Measurements from ENCODE around the gene TGFBR2.

The TGFBR2 gene

GRCh38 chr3:30694148-30694547, 87.7 kb downstream of the TGFBR2 start:
- H3K27ac Mint-ChIP-seq: peak overlapping the region; percentile 10
- H3K4me1 Mint-ChIP-seq (ENCODE audit: low read depth): peaks cover 72% of the 10 kb centered on the region
- no peak overlapping the region for H3K4me3 Mint-ChIP-seq
- H3K9me3 Mint-ChIP-seq: no peaks in the 10 kb centered on the region
- DNase-seq: no peak
- no peaks in the 10 kb centered on the region for H3K27me3 Mint-ChIP-seq
- H3K36me3 Mint-ChIP-seq (ENCODE audit: low read depth): peaks cover 98% of the 10 kb centered on the region

GRCh38 chr3:30694668-30695067, 88.3 kb downstream of the TGFBR2 start:
- no peaks in the 10 kb centered on the region for H3K9me3 Mint-ChIP-seq
- peak overlapping the region; percentile 10 for H3K27ac Mint-ChIP-seq
- H3K4me1 Mint-ChIP-seq (ENCODE audit: low read depth): peaks cover 67% of the 10 kb centered on the region
- peaks cover 98% of the 10 kb centered on the region for H3K36me3 Mint-ChIP-seq (ENCODE audit: low read depth)
- DNase-seq: no peak
- H3K4me3 Mint-ChIP-seq: no peak overlapping the region
- no peaks in the 10 kb centered on the region for H3K27me3 Mint-ChIP-seq

- H3K9me3 Mint-ChIP-seq: no peaks in the 10 kb centered on the region
- H3K27me3 Mint-ChIP-seq: no peaks in the 10 kb centered on the region
- no peak overlapping the region for H3K4me3 Mint-ChIP-seq
- H3K4me1 Mint-ChIP-seq (ENCODE audit: low read depth): peaks cover 60% of the 10 kb centered on the region
- H3K36me3 Mint-ChIP-seq (ENCODE audit: low read depth): peaks cover 96% of the 10 kb centered on the region
- DNase-seq: no peak
- peak overlapping the region; percentile 73 for H3K27ac Mint-ChIP-seq
Observed at GRCh38 chr3:30695302-30696061, 89.1 kb downstream of the TGFBR2 start.

DNA sequence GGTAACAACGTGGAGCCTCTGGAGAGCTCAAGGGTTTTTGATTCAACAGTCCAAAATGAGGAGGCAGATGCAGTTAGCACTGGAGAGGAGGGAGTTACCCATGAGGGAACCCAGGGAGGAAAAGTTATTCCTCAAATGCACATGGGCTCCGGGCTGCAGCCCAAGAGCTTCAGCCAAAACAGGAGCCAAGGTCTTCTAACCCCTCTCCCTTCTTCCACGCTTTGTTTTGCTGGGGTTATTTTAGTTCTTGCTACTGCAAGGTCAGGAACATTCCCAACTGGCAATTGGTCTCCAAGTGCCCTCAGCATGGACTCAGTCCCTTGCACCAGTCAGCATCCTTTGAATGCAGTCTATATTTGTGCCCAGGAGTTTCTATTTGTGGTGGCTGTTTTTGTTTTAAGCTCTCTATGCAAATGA, 90.0 kb downstream of the TGFBR2 start:
- no peak for DNase-seq
- peaks cover 54% of the 10 kb centered on the region for H3K4me1 Mint-ChIP-seq (ENCODE audit: low read depth)
- H3K27me3 Mint-ChIP-seq: no peaks in the 10 kb centered on the region
- no peaks in the 10 kb centered on the region for H3K9me3 Mint-ChIP-seq
- peaks cover 95% of the 10 kb centered on the region for H3K36me3 Mint-ChIP-seq (ENCODE audit: low read depth)
- H3K4me3 Mint-ChIP-seq: no peak overlapping the region
- H3K27ac Mint-ChIP-seq: peak overlapping the region; percentile 46

DNA sequence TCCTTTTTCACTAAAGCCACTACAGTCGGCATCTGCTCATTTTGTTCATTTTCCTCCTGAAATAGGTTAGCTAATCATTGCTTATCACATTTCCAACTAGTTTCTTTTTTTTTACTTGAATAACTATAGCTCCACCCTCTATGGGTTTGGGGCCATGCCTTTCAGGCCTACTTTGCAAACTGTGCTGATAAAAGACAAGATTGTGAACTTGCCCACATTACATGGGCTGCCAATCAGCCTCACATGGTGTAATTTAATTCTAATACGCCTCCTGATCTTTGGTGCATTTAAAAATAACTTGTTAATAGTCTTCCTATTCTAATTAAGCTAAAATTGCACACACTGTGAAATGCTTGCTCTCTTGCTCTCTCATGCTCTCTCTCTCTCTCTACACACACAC, 90.5 kb downstream of the TGFBR2 start:
- peaks cover 93% of the 10 kb centered on the region for H3K36me3 Mint-ChIP-seq (ENCODE audit: low read depth)
- H3K4me1 Mint-ChIP-seq (ENCODE audit: low read depth): peaks cover 51% of the 10 kb centered on the region
- peak overlapping the region; percentile 46 for H3K27ac Mint-ChIP-seq
- H3K9me3 Mint-ChIP-seq: no peaks in the 10 kb centered on the region
- H3K4me3 Mint-ChIP-seq: no peak overlapping the region
- H3K27me3 Mint-ChIP-seq: no peaks in the 10 kb centered on the region
- no peak for DNase-seq

DNA sequence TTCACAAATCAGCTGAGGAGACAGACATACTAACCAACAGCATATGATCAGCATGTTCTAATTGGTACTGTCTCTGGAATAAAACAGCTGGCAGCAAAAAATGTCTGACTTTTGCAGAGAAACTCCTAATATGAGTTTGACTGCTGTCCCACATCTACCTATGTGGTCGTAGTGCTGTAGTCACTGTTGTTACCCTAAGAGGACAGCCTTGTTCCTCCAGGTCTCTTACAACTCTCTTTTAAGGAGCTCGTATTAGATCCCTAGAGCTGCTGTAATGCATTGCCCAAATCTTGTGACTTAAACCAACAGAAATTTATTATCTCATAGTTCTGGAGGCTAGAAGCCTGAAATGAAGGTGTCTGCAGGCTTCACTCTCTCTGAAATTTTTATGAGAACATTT, 92.1 kb downstream of the TGFBR2 start:
- no peak for DNase-seq

DNA sequence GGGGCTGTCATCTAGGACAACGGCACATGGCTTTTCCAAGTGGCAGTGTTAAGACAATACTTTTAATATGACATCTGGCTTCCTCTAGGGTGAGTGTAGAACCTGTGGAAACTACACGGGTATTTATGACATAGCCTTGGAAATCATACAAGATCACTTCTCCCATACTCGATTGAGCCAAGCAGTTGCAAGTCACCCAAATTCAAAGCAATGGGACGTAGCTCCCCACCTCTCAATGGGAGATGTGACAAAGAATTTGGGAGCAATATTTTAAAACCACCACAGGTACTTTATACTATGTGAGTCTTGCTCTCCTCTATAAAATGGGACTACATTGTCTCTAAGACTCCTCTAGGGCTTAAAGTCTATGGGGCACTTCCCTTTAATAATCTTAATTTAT, 93.5 kb downstream of the TGFBR2 start:
- peaks cover 31% of the 10 kb centered on the region for H3K4me1 Mint-ChIP-seq (ENCODE audit: low read depth)
- no peak for DNase-seq
- no peak overlapping the region for H3K27ac Mint-ChIP-seq
- no peaks in the 10 kb centered on the region for H3K27me3 Mint-ChIP-seq
- peaks cover 73% of the 10 kb centered on the region for H3K36me3 Mint-ChIP-seq (ENCODE audit: low read depth)
- no peak overlapping the region for H3K4me3 Mint-ChIP-seq
- H3K9me3 Mint-ChIP-seq: no peaks in the 10 kb centered on the region

More for the DNA sequence above, 92.1 kb downstream of the TGFBR2 start:
- H3K36me3 Mint-ChIP-seq (ENCODE audit: low read depth): peaks cover 84% of the 10 kb centered on the region
- no peak overlapping the region for H3K4me3 Mint-ChIP-seq
- no peaks in the 10 kb centered on the region for H3K9me3 Mint-ChIP-seq
- no peaks in the 10 kb centered on the region for H3K27me3 Mint-ChIP-seq
- H3K4me1 Mint-ChIP-seq (ENCODE audit: low read depth): peaks cover 35% of the 10 kb centered on the region
- peak overlapping the region; percentile 3 for H3K27ac Mint-ChIP-seq

GRCh38 chr3:30700702-30701321, 94.4 kb downstream of the TGFBR2 start:
- Mint-ChIP-seq H3K9me3 (no peaks in the 10 kb centered on the region), H3K36me3 (ENCODE audit: low read depth) (peaks cover 68% of the 10 kb centered on the region), H3K27me3 (no peaks in the 10 kb centered on the region), H3K4me1 (ENCODE audit: low read depth) (peaks cover 22% of the 10 kb centered on the region), H3K27ac (peak overlapping the region; percentile 20), H3K4me3 (no peak overlapping the region)
- no peak for DNase-seq

- Mint-ChIP-seq H3K27ac (no peak overlapping the region), H3K36me3 (ENCODE audit: low read depth) (peaks cover 55% of the 10 kb centered on the region), H3K4me1 (ENCODE audit: low read depth) (peaks cover 12% of the 10 kb centered on the region), H3K27me3 (no peaks in the 10 kb centered on the region), H3K9me3 (peaks cover 2% of the 10 kb centered on the region), H3K4me3 (no peak overlapping the region)
- no peak for DNase-seq
Observed at GRCh38 chr3:30702038-30702827, 95.8 kb downstream of the TGFBR2 start.

DNA sequence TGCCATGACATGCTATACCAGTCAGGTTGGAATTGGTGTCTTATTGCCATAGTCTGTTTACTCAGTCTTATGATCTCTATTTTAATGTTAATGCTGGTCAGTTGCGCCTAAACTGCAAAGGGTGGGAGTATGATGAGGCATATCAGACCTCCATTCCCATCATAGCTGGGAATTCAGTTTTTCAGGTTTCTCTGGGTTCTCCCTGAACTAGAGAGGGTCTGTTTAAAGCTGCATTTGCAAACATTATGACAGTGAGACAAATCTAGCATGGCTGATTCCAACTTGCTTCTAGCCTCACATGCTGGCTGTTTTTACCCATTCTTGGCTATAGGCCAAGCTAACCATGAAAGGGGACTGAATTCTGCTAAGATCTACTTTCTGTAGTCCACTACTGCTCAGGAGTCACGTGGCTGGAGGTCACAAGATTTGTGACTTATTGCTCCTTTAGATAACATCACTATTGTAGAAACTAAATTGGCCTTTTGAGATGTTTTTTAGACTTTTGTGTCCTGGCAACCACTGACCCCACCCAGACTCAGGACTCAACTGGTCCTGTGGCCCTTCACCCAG, 96.5 kb downstream of the TGFBR2 start:
- Mint-ChIP-seq H3K4me3 (no peak overlapping the region), H3K36me3 (ENCODE audit: low read depth) (peaks cover 48% of the 10 kb centered on the region), H3K27ac (peak overlapping the region; percentile 8), H3K4me1 (ENCODE audit: low read depth) (peaks cover 12% of the 10 kb centered on the region), H3K27me3 (no peaks in the 10 kb centered on the region), H3K9me3 (peaks cover 2% of the 10 kb centered on the region)
- no peak for DNase-seq

GRCh38 chr3:30704931-30705890, 98.8 kb downstream of the TGFBR2 start:
- peaks cover 26% of the 10 kb centered on the region for H3K36me3 Mint-ChIP-seq (ENCODE audit: low read depth)
- no peak overlapping the region for H3K4me3 Mint-ChIP-seq
- no peak overlapping the region for H3K27ac Mint-ChIP-seq
- H3K27me3 Mint-ChIP-seq: no peaks in the 10 kb centered on the region
- no peak for DNase-seq
- peaks cover 2% of the 10 kb centered on the region for H3K9me3 Mint-ChIP-seq
- peaks cover 21% of the 10 kb centered on the region for H3K4me1 Mint-ChIP-seq (ENCODE audit: low read depth)

DNA sequence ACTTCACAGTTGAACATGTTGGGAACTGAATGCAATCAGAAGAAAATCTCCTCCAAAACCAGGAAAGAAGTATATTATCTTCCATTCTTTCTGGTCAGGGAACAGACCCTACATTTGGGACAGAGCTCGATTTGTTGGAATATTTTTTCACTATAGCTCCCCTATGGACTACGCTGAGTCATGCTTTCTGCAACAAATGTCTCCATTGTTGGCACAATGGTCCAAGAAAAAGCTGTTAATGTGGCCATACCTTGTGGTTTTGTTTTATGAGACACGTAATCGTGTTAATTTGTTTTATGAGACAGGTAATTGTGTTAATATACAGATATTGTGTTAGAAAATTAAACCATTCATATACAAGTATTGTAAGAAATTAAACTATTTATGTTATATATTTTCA, 101.4 kb downstream of the TGFBR2 start:
- Mint-ChIP-seq H3K36me3 (ENCODE audit: low read depth) (peaks cover 14% of the 10 kb centered on the region), H3K4me1 (ENCODE audit: low read depth) (peaks cover 19% of the 10 kb centered on the region), H3K4me3 (no peak overlapping the region), H3K27me3 (no peaks in the 10 kb centered on the region), H3K27ac (no peak overlapping the region), H3K9me3 (peaks cover 2% of the 10 kb centered on the region)
- DNase-seq: no peak

GRCh38 chr3:30708472-30708871, 102.1 kb downstream of the TGFBR2 start:
- peaks cover 2% of the 10 kb centered on the region for H3K9me3 Mint-ChIP-seq
- peaks cover 20% of the 10 kb centered on the region for H3K4me1 Mint-ChIP-seq (ENCODE audit: low read depth)
- no peaks in the 10 kb centered on the region for H3K27me3 Mint-ChIP-seq
- H3K4me3 Mint-ChIP-seq: no peak overlapping the region
- no peak overlapping the region for H3K27ac Mint-ChIP-seq
- no peak for DNase-seq
- peaks cover 8% of the 10 kb centered on the region for H3K36me3 Mint-ChIP-seq (ENCODE audit: low read depth)

DNA sequence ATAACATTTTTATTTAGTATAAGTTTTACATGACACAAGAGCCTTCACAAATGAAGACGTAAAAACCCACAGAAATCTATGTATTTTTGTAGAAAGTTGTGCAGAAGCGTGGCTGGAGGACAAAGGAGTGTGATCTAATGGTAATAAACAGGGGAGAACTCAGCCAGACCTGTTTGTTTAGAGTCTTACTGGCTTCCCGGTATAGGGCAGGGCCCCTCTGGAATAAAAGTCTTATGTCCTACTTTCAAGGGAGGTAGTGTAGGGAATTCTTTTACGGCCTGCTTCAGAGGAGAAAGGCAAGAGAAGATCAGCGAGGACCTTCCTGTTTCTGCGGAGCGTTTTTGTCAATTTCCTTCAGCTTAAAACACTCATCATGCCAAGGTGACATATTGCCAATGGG, 103.6 kb downstream of the TGFBR2 start:
- no peak overlapping the region for H3K4me3 Mint-ChIP-seq
- H3K27me3 Mint-ChIP-seq: no peaks in the 10 kb centered on the region
- H3K36me3 Mint-ChIP-seq (ENCODE audit: low read depth): peaks cover 4% of the 10 kb centered on the region
- H3K9me3 Mint-ChIP-seq: peaks cover 2% of the 10 kb centered on the region
- peaks cover 15% of the 10 kb centered on the region for H3K4me1 Mint-ChIP-seq (ENCODE audit: low read depth)
- no peak overlapping the region for H3K27ac Mint-ChIP-seq
- no peak for DNase-seq

Measured in activated T-cell treated with anti-CD3 and anti-CD28 coated beads, Interleukin-2, amount 50 U/mL, for 24 hours (primary cell).